KMS-11 (cell line): ENCODE results near the gene GALNTL6.

ENCODE experiments used
- H2AFZ ChIP-seq: fragments of 200-600 bp; sonication (generic); 2 replicates; pipeline ENCODE4 v1.6.1; 2016; ENCODE audit warnings: antibody characterized with exemption, mixed run types, low read depth
- H3K27ac ChIP-seq: fragments of 200-600 bp; sonication (generic); 2 replicates; pipeline ENCODE4 v1.6.1; 2016; ENCODE audit warnings: mild to moderate bottlenecking, mixed run types
- H3K27me3 ChIP-seq: fragments of 200-600 bp; sonication (generic); 2 replicates; pipeline ENCODE4 v1.6.1; 2017; ENCODE audit warnings: mild to moderate bottlenecking, low read depth, mixed run types, moderate library complexity; ENCODE audit not compliant: insufficient read depth
- H3K36me3 ChIP-seq: fragments of 200-600 bp; sonication (generic); 2 replicates; pipeline ENCODE4 v1.6.1; 2017; ENCODE audit warnings: mild to moderate bottlenecking, mixed run types; ENCODE audit not compliant: insufficient read depth
- H3K4me1 ChIP-seq: fragments of 200-600 bp; sonication (generic); 2 replicates; pipeline ENCODE4 v1.6.1; 2016; ENCODE audit warnings: mild to moderate bottlenecking, low read depth, mixed run types; ENCODE audit not compliant: poor library complexity, severe bottlenecking
- H3K4me2 ChIP-seq: fragments of 200-600 bp; sonication (generic); 2 replicates; pipeline ENCODE4 v1.7.0; 2016; ENCODE audit warnings: mild to moderate bottlenecking, mixed run types
- H3K4me3 ChIP-seq: fragments of 200-600 bp; sonication (generic); IDR thresholded peaks from 2 replicates; pipeline ENCODE4 v1.6.1; 2017; ENCODE audit warnings: low read depth, low read length, mixed read lengths; ENCODE audit not compliant: insufficient read depth
- H3K79me2 ChIP-seq: fragments of 200-600 bp; sonication (generic); 2 replicates; pipeline ENCODE4 v1.6.1; 2016; ENCODE audit warnings: low read depth, mixed run types; ENCODE audit not compliant: insufficient read depth
- H3K9ac ChIP-seq: fragments of 200-600 bp; sonication (generic); 2 replicates; pipeline ENCODE4 v1.6.1; 2016; ENCODE audit warnings: mild to moderate bottlenecking, mixed run types
- H4K20me1 ChIP-seq: fragments of 200-600 bp; sonication (generic); 2 replicates; pipeline ENCODE4 v1.6.1; 2016; ENCODE audit warnings: mild to moderate bottlenecking, mixed run types; ENCODE audit not compliant: insufficient read depth
- TF ChIP-seq, protein P1 (sequence below): fragments of 200-600 bp; sonication (generic); conservative IDR thresholded peaks from 2 replicates; pipeline ENCODE4 v1.6.1; 2017; ENCODE audit warnings: low read depth, mild to moderate bottlenecking, antibody characterized with exemption, low read length, moderate library complexity, mixed read lengths

The GALNTL6 gene

DNA sequence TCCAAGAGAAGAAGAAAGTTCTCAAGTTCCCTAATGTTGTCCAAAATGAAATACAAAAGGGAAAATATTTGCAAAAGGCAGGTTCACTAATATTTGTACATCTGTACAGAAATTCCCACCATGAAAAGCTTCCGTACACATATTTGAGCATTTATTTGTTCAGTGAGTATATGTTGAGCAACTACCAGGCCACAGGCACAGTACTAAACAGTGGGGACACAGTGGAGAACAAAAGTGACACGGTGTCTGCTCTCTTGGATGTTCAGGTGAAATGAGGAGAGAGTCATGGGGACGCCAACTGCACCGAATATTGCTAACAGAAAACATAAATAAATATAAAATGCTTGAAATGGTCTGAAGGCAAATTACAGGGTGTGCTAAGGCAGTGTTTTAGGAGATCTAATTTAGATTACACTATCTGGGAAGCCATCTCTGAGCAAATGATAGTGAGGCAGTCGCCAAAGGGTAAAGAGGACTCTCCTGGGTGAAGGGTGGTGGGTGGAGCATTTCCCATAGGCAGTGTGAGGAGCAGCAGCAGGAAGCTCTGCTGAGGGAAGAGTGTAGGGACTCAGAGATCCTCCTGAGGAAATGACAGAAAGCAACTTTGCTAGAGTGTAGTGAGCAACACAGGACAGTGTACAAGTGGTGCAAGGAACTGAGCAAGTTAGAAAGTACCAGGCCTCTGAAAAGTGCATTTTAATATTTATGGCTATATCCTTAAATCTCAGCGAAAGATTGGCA is 375.2 kb downstream of the GALNTL6 start:
- TF ChIP-seq, protein P1, sequence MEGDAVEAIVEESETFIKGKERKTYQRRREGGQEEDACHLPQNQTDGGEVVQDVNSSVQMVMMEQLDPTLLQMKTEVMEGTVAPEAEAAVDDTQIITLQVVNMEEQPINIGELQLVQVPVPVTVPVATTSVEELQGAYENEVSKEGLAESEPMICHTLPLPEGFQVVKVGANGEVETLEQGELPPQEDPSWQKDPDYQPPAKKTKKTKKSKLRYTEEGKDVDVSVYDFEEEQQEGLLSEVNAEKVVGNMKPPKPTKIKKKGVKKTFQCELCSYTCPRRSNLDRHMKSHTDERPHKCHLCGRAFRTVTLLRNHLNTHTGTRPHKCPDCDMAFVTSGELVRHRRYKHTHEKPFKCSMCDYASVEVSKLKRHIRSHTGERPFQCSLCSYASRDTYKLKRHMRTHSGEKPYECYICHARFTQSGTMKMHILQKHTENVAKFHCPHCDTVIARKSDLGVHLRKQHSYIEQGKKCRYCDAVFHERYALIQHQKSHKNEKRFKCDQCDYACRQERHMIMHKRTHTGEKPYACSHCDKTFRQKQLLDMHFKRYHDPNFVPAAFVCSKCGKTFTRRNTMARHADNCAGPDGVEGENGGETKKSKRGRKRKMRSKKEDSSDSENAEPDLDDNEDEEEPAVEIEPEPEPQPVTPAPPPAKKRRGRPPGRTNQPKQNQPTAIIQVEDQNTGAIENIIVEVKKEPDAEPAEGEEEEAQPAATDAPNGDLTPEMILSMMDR, result no peak
- H3K4me3 ChIP-seq, result no peak overlapping the region
- H3K27me3 ChIP-seq, result no peaks in the 10 kb centered on the region
- no peaks in the 10 kb centered on the region for H3K36me3 ChIP-seq
- no peaks in the 10 kb centered on the region for H3K4me1 ChIP-seq
- no peak overlapping the region for H3K9ac ChIP-seq
- H3K79me2 ChIP-seq, result no peaks in the 10 kb centered on the region
- no peak overlapping the region for H2AFZ ChIP-seq
- H3K4me2 ChIP-seq, result no peak overlapping the region
- no peak overlapping the region for H3K27ac ChIP-seq
- H4K20me1 ChIP-seq, result no peaks in the 10 kb centered on the region

DNA sequence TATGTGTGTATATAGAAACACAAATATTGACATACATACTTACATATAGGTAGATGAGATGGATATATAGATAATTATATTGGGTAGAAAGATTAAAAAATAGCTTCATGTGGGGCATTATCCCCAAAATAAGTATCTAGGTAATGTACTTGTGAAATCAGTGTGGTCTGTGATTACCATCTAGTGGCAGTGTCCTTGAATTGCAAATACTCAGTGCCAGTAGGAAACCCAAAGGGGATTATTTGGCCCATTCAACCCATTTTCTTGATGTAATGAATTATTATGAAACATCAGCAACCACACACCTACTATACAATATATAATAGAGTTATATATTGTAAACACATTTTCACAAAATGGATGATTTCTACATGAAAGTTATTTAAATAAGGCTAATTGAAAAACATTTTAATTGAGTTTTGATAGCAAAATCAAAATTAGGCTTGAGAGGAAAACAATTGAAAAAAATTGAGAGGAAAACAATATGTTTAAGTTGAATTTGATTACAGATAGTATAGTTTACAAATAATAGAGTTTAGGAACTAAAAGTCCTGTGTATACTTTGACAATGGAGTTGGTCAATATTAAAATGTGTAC is 389.4 kb downstream of the GALNTL6 start:
- no peaks in the 10 kb centered on the region for H3K27me3 ChIP-seq
- H3K27ac ChIP-seq, result no peak overlapping the region
- H3K4me1 ChIP-seq, result no peaks in the 10 kb centered on the region
- H3K79me2 ChIP-seq, result no peaks in the 10 kb centered on the region
- H3K9ac ChIP-seq, result no peak overlapping the region
- H4K20me1 ChIP-seq, result no peaks in the 10 kb centered on the region
- H3K4me3 ChIP-seq, result no peak overlapping the region
- no peak overlapping the region for H3K4me2 ChIP-seq
- H2AFZ ChIP-seq, result no peak overlapping the region
- TF ChIP-seq, protein P1, result peak; percentile 85
- H3K36me3 ChIP-seq, result no peaks in the 10 kb centered on the region

DNA sequence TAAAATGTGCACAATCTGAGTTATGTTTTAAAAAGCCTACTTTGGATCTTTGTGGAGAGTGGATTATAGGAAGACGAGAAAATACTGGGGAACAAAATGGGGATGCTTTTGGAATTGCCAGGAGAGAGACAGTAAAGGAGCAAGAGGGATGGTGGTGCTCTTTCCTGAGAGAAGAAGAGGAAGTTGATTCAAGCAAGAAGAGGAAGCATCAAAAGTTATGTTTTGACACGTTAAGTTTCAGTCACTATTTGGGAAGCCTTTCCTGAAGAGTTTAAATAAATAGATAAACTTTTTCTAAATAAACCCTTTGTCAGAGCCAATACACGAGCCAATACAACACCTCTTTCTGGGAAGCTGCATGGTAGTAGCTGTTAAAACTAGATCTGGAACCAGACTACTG is 394.1 kb downstream of the GALNTL6 start:
- H3K4me3 ChIP-seq, result no peak overlapping the region
- no peak overlapping the region for H3K9ac ChIP-seq
- no peaks in the 10 kb centered on the region for H3K4me1 ChIP-seq
- TF ChIP-seq, protein P1, result no peak
- no peaks in the 10 kb centered on the region for H3K79me2 ChIP-seq
- H3K27ac ChIP-seq, result no peak overlapping the region
- no peaks in the 10 kb centered on the region for H3K36me3 ChIP-seq
- no peaks in the 10 kb centered on the region for H3K27me3 ChIP-seq
- H2AFZ ChIP-seq, result no peak overlapping the region
- no peak overlapping the region for H3K4me2 ChIP-seq
- H4K20me1 ChIP-seq, result no peaks in the 10 kb centered on the region

DNA sequence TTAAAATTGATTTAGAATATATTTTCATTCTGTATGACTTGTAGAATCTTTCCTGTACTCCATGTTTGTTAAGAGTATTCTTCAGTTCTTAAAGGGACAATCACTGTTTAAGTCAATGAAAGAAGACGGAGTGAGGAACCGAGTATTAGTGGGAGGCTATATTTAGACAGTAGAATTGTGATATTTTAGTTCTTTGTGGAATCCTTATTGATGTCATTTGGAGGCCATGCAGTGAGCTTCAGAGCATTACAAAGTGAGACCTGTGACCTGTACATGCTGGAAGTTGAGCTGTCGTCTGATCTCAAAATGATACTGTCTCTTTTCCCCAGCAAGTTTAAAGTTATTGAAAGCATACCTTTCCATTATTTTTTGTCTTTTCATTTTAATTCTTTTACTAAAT is 394.7 kb downstream of the GALNTL6 start:
- no peak overlapping the region for H2AFZ ChIP-seq
- H4K20me1 ChIP-seq, result no peaks in the 10 kb centered on the region
- TF ChIP-seq, protein P1, result no peak
- H3K27ac ChIP-seq, result no peak overlapping the region
- H3K9ac ChIP-seq, result no peak overlapping the region
- H3K27me3 ChIP-seq, result no peaks in the 10 kb centered on the region
- H3K4me1 ChIP-seq, result no peaks in the 10 kb centered on the region
- no peak overlapping the region for H3K4me2 ChIP-seq
- no peaks in the 10 kb centered on the region for H3K79me2 ChIP-seq
- no peaks in the 10 kb centered on the region for H3K36me3 ChIP-seq
- H3K4me3 ChIP-seq, result no peak overlapping the region
